Panc1 (cell line): Measurements from ENCODE around the gene MYRF. TPM values are rescaled to one million over a fixed set of nuclear protein-coding genes. Genes with fewer than 3 reads are reported as not detected.

Experiments used
- ATAC-seq: fragments of 200-7000 bp; cut with Tn5 transposase; 2 replicates; pipeline ENCODE4 v1.9.1; 2020; ENCODE audit warnings: mild to moderate bottlenecking, moderate library complexity
- BruUV-seq: library from RNA; stranded (reverse); fragments of 400-500 nt; replicated peaks from 2 replicates; lab custom pipeline; 2021; lab: Mats Ljungman, UMichigan
- CTCF ChIA-PET: fragments of 300-600 bp; sonication (Branson Sonifier 250); formaldehyde crosslinking; loops from one replicate; lab custom pipeline; 2022; ENCODE audit warnings: antibody characterized with exemption; lab: Charles Lee
- POLR2A ChIA-PET: fragments of 300-600 bp; sonication (Branson Sonifier 250); formaldehyde crosslinking; loops from one replicate; lab custom pipeline; 2022; ENCODE audit warnings: antibody characterized with exemption; lab: Charles Lee
- DNase-seq: peaks from one replicate; pipeline ENCODE4 v3.0.0-alpha.2; 2010; ENCODE audit warnings: low read depth, low spot score
- H3K27ac ChIP-seq: 2 replicates; pipeline ENCODE4 v1.5.1; 2011; ENCODE audit warnings: mild to moderate bottlenecking, low read length, inconsistent platforms
- H3K27me3 ChIP-seq: fragments of 200-500 bp; sonication (Bioruptor generic); 2 replicates; pipeline ENCODE4 v1.6.0; 2014; ENCODE audit warnings: low read length, inconsistent platforms; ENCODE audit not compliant: control insufficient read depth, insufficient read depth
- H3K36me3 ChIP-seq: fragments of 200-500 bp; sonication (Bioruptor generic); 2 replicates; pipeline ENCODE4 v1.5.1; 2014; ENCODE audit warnings: inconsistent platforms, mild to moderate bottlenecking, low read length, moderate library complexity; ENCODE audit not compliant: control insufficient read depth, insufficient read depth
- H3K4me1 ChIP-seq: 2 replicates; pipeline ENCODE4 v1.5.1; 2011; ENCODE audit warnings: inconsistent platforms, mild to moderate bottlenecking, low read length, moderate library complexity; ENCODE audit not compliant: control insufficient read depth, insufficient read depth
- H3K4me3 ChIP-seq, 2 experiments: 2 replicates each; pipeline ENCODE4 v1.5.1; 2011 to 2012; ENCODE audit warnings: low read depth in 2 of 2, low read length in 2 of 2, mild to moderate bottlenecking in 2 of 2, inconsistent platforms in 1 of 2, moderate library complexity in 1 of 2
- H3K9me3 ChIP-seq: fragments of 200-500 bp; sonication (Bioruptor generic); 2 replicates; pipeline ENCODE4 v1.5.1; 2014; ENCODE audit warnings: low read depth, mild to moderate bottlenecking, inconsistent platforms, low read length, moderate library complexity; ENCODE audit not compliant: control insufficient read depth, insufficient read depth
- POLR2AphosphoS5 ChIP-seq: IDR thresholded peaks from 2 replicates; pipeline ENCODE4 v1.6.1; 2012; ENCODE audit warnings: mild to moderate bottlenecking, low read depth, low read length, moderate library complexity
- SIN3A ChIP-seq: IDR thresholded peaks from 2 replicates; pipeline ENCODE4 v1.6.1; 2012; ENCODE audit warnings: low read depth, mild to moderate bottlenecking, low read length, moderate library complexity, borderline replicate concordance; ENCODE audit not compliant: insufficient read depth
- TCF7L2 ChIP-seq: IDR thresholded peaks from 2 replicates; pipeline ENCODE4 v1.6.1; 2011; ENCODE audit warnings: mild to moderate bottlenecking, low read depth, low read length, inconsistent platforms
- in situ Hi-C: cut with HindIII; loops from 2 replicates; pipeline ENCODE4 v1.10.0; 2016; ENCODE audit warnings: low sequenced_read_pairs, low pct_unique_long_range_greater_than_20kb
- intact Hi-C: fragments of 100-400 bp; cut with micrococcal nuclease; formaldehyde crosslinking; loops from one replicate; pipeline ENCODE4 v1.10.0; 2022; ENCODE audit not compliant: unreplicated experiment
- total RNA-seq: library from RNA; stranded (reverse); gene quantifications from one replicate; pipeline ENCODE4 v1.2.1, GENCODE V29; 2021; ENCODE audit not compliant: unreplicated experiment
- TF ChIP-seq, protein P1 (sequence below): fragments of 450-650 bp; IDR thresholded peaks from 2 replicates; pipeline ENCODE4 v1.5.1; 2017; ENCODE audit warnings: mild to moderate bottlenecking
- TF ChIP-seq, protein P2 (sequence below), 2 experiments: IDR thresholded peaks; 2 replicates each; pipeline ENCODE4 v1.6.1; 2011 to 2012; ENCODE audit warnings: low read depth in 2 of 2, control low read depth in 1 of 2, low read length in 1 of 2, mild to moderate bottlenecking in 1 of 2, moderate library complexity in 1 of 2; ENCODE audit not compliant: insufficient read depth in 1 of 2

Gene MYRF
- total RNA-seq, 1 experiment from 2014 or later: 2.8 TPM

DNA sequence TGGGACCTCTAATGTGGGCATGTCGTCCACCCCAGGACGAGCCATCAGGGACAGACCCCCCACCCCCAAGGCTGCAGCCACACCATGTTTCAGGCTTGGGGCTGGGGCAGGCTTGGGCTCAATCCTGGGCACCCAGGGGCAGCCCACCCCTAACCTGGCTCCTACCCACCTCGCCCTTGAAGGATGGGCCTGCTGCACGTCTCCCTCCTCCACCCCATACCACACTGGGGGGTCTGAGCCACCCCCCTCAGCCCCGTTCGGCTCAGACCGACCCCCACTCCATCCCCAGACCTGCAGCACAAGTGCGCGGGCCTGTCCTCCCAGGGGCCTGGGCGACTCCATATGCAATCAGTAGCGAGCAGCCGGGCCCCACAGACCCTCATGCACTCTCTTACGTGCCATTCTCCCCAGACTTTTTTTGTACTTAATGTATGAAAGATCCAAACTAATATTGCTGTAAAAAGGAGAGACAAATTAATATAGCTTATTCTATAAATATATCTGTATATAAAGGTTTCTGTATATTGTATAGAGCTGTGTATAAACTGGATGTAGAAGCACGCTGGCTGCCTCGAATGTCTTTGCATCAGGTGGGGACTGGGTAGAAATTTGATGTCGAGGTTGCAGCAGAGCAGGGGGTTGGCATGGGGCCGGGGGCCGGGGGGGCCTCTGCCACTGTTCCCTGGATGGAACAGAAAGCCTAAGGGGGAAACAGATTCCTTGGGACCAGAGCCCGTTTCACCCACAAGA, 5.8 kb upstream of the MYRF start:
- TF ChIP-seq, protein P1, sequence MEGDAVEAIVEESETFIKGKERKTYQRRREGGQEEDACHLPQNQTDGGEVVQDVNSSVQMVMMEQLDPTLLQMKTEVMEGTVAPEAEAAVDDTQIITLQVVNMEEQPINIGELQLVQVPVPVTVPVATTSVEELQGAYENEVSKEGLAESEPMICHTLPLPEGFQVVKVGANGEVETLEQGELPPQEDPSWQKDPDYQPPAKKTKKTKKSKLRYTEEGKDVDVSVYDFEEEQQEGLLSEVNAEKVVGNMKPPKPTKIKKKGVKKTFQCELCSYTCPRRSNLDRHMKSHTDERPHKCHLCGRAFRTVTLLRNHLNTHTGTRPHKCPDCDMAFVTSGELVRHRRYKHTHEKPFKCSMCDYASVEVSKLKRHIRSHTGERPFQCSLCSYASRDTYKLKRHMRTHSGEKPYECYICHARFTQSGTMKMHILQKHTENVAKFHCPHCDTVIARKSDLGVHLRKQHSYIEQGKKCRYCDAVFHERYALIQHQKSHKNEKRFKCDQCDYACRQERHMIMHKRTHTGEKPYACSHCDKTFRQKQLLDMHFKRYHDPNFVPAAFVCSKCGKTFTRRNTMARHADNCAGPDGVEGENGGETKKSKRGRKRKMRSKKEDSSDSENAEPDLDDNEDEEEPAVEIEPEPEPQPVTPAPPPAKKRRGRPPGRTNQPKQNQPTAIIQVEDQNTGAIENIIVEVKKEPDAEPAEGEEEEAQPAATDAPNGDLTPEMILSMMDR: no peak
- TF ChIP-seq POLR2AphosphoS5 (no peak), TCF7L2 (no peak), SIN3A (no peak)
- TF ChIP-seq, protein P2, sequence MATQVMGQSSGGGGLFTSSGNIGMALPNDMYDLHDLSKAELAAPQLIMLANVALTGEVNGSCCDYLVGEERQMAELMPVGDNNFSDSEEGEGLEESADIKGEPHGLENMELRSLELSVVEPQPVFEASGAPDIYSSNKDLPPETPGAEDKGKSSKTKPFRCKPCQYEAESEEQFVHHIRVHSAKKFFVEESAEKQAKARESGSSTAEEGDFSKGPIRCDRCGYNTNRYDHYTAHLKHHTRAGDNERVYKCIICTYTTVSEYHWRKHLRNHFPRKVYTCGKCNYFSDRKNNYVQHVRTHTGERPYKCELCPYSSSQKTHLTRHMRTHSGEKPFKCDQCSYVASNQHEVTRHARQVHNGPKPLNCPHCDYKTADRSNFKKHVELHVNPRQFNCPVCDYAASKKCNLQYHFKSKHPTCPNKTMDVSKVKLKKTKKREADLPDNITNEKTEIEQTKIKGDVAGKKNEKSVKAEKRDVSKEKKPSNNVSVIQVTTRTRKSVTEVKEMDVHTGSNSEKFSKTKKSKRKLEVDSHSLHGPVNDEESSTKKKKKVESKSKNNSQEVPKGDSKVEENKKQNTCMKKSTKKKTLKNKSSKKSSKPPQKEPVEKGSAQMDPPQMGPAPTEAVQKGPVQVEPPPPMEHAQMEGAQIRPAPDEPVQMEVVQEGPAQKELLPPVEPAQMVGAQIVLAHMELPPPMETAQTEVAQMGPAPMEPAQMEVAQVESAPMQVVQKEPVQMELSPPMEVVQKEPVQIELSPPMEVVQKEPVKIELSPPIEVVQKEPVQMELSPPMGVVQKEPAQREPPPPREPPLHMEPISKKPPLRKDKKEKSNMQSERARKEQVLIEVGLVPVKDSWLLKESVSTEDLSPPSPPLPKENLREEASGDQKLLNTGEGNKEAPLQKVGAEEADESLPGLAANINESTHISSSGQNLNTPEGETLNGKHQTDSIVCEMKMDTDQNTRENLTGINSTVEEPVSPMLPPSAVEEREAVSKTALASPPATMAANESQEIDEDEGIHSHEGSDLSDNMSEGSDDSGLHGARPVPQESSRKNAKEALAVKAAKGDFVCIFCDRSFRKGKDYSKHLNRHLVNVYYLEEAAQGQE (IDR thresholded peaks at IDR 0.05; ENCODE audit: insufficient read depth in 1 of 2, low read depth in 2 of 2, low read length in 1 of 2): no peak
- POLR2A ChIA-PET: no interaction called here
- H3K27me3 ChIP-seq: no peaks in the 10 kb centered on the region
- CTCF ChIA-PET: interaction anchor here (1.2 kb wide), 1 partner anchor 13 kb away, joined by 5 read pairs; no protein-coding TSS in a partner anchor
- H3K27ac ChIP-seq: no peak overlapping the region
- no TSS peak for BruUV-seq
- intact Hi-C loops: no loop called here
- H3K36me3 ChIP-seq: no peaks in the 10 kb centered on the region
- in situ Hi-C loops: no loop called here
- no peak for DNase-seq
- no peak for ATAC-seq
- H3K4me1 ChIP-seq: no peaks in the 10 kb centered on the region; the same call in 1 of the 2 replicates
- no peaks in the 10 kb centered on the region for H3K9me3 ChIP-seq
- no peak overlapping the region for H3K4me3 ChIP-seq

DNA sequence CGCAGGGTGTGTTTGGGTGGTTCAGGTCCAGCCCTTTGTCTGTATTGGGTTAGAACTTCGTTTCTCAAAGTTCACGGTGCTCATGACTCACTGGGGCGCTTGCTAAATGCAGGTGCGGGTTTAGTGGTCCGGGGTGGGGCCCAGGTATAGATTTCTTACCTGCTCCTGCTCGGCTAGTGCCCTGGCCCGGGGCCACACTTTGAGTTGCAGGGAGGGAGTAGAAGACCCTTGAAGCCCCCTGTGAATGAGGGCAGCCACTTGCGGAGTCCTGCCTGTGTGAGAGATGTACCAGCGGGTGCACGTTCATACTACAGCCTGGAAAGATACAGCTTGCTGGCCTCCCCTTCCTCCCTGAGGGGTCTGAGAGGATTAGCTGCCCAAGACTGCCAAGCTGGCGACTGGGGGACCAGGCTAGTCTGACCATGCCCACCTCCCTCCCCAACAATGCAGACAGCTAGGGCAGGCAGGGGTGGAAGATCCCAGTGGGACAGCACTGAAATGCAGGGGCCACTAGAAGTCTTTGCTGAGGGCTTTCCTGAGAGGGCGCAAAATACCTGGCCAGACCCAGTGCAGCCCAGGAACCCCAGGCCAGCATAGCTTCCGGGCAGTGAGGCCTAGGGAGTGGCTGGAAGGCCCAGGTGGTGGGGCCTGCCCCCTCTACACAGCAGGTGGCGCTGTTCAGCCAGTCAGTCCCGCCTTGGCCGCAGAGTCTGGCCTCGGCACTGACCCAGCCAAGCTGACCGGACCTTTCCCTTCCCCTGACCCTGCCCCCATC, 5.1 kb upstream of the MYRF start:
- DNase-seq: no peak
- in situ Hi-C loops: no loop called here

More for the DNA sequence above, 5.1 kb upstream of the MYRF start:
- Histone ChIP-seq H3K9me3 (no peaks in the 10 kb centered on the region), H3K4me3 (no peak overlapping the region), H3K27me3 (no peaks in the 10 kb centered on the region), H3K4me1 (no peaks in the 10 kb centered on the region; the same call in 1 of the 2 replicates), H3K36me3 (no peaks in the 10 kb centered on the region), H3K27ac (no peak overlapping the region)
- ATAC-seq: peak; percentile 86
- ChIA-PET CTCF (interaction anchor here (0.6 to 1.2 kb wide), 4 partner anchors 14 to 52 kb away, joined by 3 to 7 read pairs (median 4); no protein-coding TSS in a partner anchor), POLR2A (interaction anchor here (0.5 kb wide), 1 partner anchor 1115 kb away, joined by 8 read pairs; no protein-coding TSS in a partner anchor)
- TF ChIP-seq, protein P1: peak; percentile 96
- TF ChIP-seq TCF7L2 (no peak), SIN3A (no peak), POLR2AphosphoS5 (no peak)
- TF ChIP-seq, protein P2 (IDR thresholded peaks at IDR 0.05; ENCODE audit: insufficient read depth in 1 of 2, low read depth in 2 of 2, low read length in 1 of 2): no peak
- intact Hi-C loops: no loop called here
- no TSS peak for BruUV-seq
